ENCODE results near the gene KLF1. TPM values are rescaled to one million over a fixed set of nuclear protein-coding genes. Genes with fewer than 3 reads are reported as not detected.
A peak's percentile ranks its signal among the peaks of the same experiment; 100 is the strongest.

The KLF1 gene
- total RNA-seq, 1 experiment from 2014 or later: not detected

- RAD21 ChIA-PET (ENCODE audit: low non-redundant PET in 1 of 2, low total read pairs in 2 of 2, uncharacterized antibody in 2 of 2, unreplicated experiment in 2 of 2): no interaction called here
- peaks cover 0 to 14% of the 10 kb centered on the region in 2 experiments; a peak in 2 of 4 replicates for H3K9me3 ChIP-seq (ENCODE audit: control insufficient read depth in 1 of 2, insufficient read depth in 1 of 2, low read depth in 1 of 2, low read length in 2 of 2)
- DNase-seq (ENCODE audit: low read depth, low spot score): peak; percentile 86
- peak within 1 kb of the TSS; percentile 77 to 94 for H3K4me3 ChIP-seq (replicated peaks in 1 of 2; ENCODE audit: low read depth in 1 of 2, low read length in 2 of 2)
- intact Hi-C loops (cut with micrococcal nuclease): no loop called here
- no peaks in the 10 kb centered on the region for H3K27me3 ChIP-seq (ENCODE audit: insufficient read depth, low read length)
- H3K79me2 ChIP-seq (ENCODE audit: insufficient read depth, low read length): no peaks in the 10 kb centered on the region
- peaks cover 6 to 15% of the 10 kb centered on the region in 2 experiments; a peak in 3 of 4 replicates for H3K4me1 ChIP-seq (ENCODE audit: control insufficient read depth in 1 of 2, insufficient read depth in 2 of 2, low read length in 2 of 2)
- POLR2A ChIA-PET: interaction anchor here (0.9 to 1.8 kb wide), 3 partner anchors 9 to 85 kb away, joined by 3 to 14 read pairs (median 3); partner anchors contain the start of gene GCDH
- 0 out of 4 replicates have a peak, but pooled peaks cover 0 to 4% of the 10 kb centered on the region in 2 experiments for H3K36me3 ChIP-seq (ENCODE audit: control insufficient read depth in 1 of 2, insufficient read depth in 2 of 2, low read length in 2 of 2)
- peak within 1 kb of the TSS; percentile 74 for H3K9ac ChIP-seq (ENCODE audit: low read length)
- H3K9me2 ChIP-seq (ENCODE audit: insufficient read depth): no peaks in the 10 kb centered on the region
- H4K20me1 ChIP-seq (ENCODE audit: insufficient read depth): no peaks in the 10 kb centered on the region
- peak within 1 kb of the TSS; percentile 68 for H3K27ac ChIP-seq (ENCODE audit: low read depth, low read length)
- H2AFZ ChIP-seq (ENCODE audit: low read depth, low read length, poor library complexity, severe bottlenecking): peak within 1 kb of the TSS; percentile 41
- CTCF ChIA-PET: interaction anchor here (1.3 to 1.8 kb wide), 3 partner anchors 115 to 124 kb away, joined by 3 to 6 read pairs (median 4); no protein-coding TSS in a partner anchor
- ATAC-seq: peak; percentile 97
- peak within 1 kb of the TSS; percentile 98 for H3K4me2 ChIP-seq (ENCODE audit: low read length)
- BruUV-seq (replicated peaks): no TSS peak
- TF ChIP-seq EZH2phosphoT487 (IDR thresholded peaks at IDR 0.05; ENCODE audit: borderline replicate concordance) (no peak), POLR2AphosphoS5 (IDR thresholded peaks at IDR 0.05; ENCODE audit: low read depth, low read length) (peak; percentile 98), MAX (IDR thresholded peaks at IDR 0.05) (peak; percentile 82), ZFX (IDR thresholded peaks at IDR 0.05) (peak; percentile 40; the same call in 1 of the 2 replicates), SIN3A (IDR thresholded peaks at IDR 0.05; ENCODE audit: low read depth) (peak; percentile 75; the same call in 1 of the 2 replicates), SP1 (IDR thresholded peaks at IDR 0.05; ENCODE audit: low read depth) (no peak), TCF7L2 (IDR thresholded peaks at IDR 0.05; ENCODE audit: borderline replicate concordance, extremely low read depth, insufficient read depth, insufficient read length) (peak; percentile 27), FOSL1 (IDR thresholded peaks at IDR 0.05; ENCODE audit: low read depth) (no peak), POLR2A (IDR thresholded peaks at IDR 0.05; ENCODE audit: borderline replicate concordance, extremely low read depth, insufficient read depth, insufficient read length) (peak; percentile 74), EZH2 (IDR thresholded peaks at IDR 0.05) (no peak), ZNF274 (IDR thresholded peaks at IDR 0.05; ENCODE audit: low read depth, low read length) (no peak), ZBTB33 (IDR thresholded peaks at IDR 0.05; ENCODE audit: extremely low read depth, insufficient replicate concordance, low read length) (peak; percentile 11), CBX3 (IDR thresholded peaks at IDR 0.05; ENCODE audit: low read depth) (0 out of 2 replicates have a peak, but pooled peaks have one; percentile 16), JUND (IDR thresholded peaks at IDR 0.05) (no peak), EGR1 (IDR thresholded peaks at IDR 0.05; ENCODE audit: low read depth) (peak; percentile 70), RAD21 (IDR thresholded peaks at IDR 0.05; ENCODE audit: low read depth) (no peak), ATF3 (IDR thresholded peaks at IDR 0.05) (no peak), CEBPB (IDR thresholded peaks at IDR 0.05; ENCODE audit: low read depth) (no peak), SRF (IDR thresholded peaks at IDR 0.05; ENCODE audit: low read depth) (no peak), REST (IDR thresholded peaks at IDR 0.05; ENCODE audit: low read depth) (no peak), YY1 (IDR thresholded peaks at IDR 0.05; ENCODE audit: extremely low read depth, insufficient replicate concordance, low read depth, low read length) (no peak)
Measured at GRCh38 chr19:12881172-12881808, 5.7 kb downstream of the KLF1 start, which contains the start of gene DNASE2. TSS of gene DNASE2 (minus strand) at chr19:12881449. CDS start at chr19:12881375, 74 bp downstream.
